AG08396 (cell line): ENCODE measurements around the gene GRB2.
A peak's percentile ranks its signal among the peaks of the same experiment; 100 is the strongest.

Source experiments
- DNase-seq: peaks from one replicate; pipeline ENCODE4 v3.0.0; 2012; ENCODE audit warnings: low spot score, mixed read lengths

Gene GRB2

GRCh38 chr17:75414488-75414887 lies 9.0 kb upstream of the GRB2 start:
- no peak for DNase-seq

GRCh38 chr17:75412455-75413317 lies 7.2 kb upstream of the GRB2 start:
- peak; percentile 55 for DNase-seq

DNA sequence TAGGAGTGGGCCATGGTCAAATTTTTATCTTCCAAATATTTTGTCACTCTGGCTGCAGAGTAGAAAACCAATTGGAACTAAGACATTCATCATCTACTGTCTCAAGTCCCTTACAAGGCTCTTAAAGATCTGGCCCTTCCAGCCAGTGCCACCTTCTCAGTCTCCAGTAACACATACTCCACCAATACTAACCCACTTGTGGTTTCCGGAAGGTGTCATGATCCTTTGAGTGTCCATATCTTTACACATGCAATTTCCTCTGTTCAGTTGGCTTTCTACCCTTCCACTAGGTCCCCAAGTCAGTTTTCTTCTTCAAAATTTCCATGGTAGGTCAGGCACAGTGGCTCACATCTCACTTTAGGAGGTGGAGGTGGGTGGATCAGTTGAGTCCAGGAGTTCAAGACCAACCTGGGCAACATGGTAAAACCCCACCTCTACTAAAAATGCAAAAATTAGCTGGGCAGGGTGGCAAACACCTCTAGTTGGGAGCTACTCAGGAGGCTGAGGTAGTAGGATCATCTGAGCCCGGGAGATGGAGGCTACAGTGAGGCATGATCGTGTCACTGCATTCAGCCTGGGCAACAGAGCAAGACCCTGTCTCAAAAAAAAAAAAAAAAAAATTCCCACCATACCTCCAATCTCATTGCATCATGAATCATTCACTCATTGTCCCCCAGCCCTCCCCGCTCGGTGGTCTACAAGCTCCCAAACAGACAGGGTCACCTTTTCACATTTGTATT lies 6.0 kb upstream of the GRB2 start:
- DNase-seq = no peak

DNA sequence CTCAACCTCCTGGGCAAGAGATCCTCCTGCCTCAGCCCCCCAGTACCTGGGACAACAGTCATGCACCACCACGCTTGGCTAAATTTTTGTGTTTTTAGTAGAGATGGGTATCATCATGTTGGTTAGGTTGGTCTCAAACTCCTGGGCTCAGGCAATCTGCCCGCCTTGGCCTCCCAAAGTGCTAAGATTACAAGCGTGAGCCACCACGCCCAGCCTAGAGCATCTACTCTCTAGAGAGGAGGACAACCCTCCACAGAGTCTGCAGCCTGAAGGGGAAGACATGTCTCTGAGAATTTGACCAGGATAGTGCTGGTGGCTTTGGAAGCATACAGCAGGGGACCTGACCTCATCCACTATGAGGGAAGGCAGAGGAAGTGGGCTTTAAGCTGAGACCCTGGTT lies 4.7 kb upstream of the GRB2 start:
- no peak for DNase-seq

DNA sequence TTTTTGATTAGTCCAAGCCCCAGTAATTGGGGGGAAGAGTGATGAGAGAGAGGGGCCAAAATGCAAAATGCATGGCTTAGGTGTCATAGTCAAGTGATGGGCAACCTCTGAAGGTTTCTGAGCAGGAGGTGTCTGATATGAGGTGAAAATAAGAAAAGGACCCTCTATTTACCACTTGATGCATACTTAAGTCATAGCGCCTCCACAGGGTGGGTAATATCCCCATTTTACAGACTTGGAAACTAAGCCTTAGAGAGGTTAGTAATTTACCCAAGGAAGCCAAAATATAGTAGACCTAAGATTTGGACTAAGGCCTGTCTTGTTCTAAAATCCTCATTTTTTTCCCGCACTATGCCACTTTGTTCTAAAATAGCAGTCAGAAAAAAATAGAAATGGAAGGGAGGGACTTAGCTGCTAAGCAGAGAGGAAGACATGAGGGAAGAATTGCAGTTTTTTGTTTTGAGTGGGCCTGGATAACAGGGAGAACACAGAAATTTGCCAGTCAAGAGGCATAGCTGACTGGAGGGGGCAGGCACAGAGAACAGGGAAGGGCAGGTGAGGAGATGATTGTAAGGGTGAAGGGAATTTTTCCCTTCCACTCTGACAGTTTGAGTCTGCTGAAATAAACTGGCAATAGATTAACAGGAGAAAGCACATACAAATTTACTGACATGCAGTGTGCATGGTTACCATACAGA lies 2.3 kb upstream of the GRB2 start:
- DNase-seq = no peak

DNA sequence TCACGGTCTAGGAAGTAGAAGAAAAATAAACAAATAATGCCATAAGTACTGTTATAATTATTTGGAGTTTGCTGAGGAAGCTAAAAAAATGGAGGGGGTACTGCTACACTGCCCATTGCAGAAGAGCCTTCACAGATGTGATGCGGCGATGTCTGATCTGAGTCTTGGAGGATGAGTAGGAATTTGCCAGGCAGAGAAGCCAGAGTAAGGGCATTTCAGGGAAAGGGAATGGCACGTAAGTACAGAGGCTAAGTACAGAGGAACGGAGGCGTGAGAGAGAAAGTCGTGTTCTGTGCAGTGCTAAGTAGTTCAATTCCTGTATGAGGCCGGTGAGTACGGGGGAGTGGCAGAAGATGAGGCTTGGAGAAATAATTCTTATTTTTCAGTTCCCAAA lies 741 bp upstream of the GRB2 start:
- DNase-seq = no peak

GRCh38 chr17:75404731-75405364 lies 630 bp downstream of the GRB2 start:
- DNase-seq = peak; percentile 45

GRCh38 chr17:75404223-75404730 lies 1.2 kb downstream of the GRB2 start:
- DNase-seq = peak; percentile 81

DNA sequence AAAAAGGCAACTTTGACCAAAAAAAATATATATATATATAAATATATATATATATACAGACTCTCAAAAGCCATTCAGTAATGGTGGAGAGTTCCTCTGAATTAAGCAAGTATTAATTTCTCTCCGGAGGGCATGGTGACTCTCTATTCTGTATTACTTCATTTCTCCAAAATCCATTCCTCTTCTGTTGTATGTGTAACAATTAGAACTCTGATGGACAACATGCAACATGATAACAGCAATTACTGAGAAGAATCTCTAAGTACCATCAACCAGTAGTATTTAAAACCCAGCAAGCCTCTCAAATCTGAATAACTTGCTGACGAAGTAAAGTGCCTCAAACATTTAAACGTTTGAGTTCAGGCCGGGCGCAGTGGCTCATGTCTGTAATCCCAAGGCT lies 2.3 kb downstream of the GRB2 start:
- no peak for DNase-seq

DNA sequence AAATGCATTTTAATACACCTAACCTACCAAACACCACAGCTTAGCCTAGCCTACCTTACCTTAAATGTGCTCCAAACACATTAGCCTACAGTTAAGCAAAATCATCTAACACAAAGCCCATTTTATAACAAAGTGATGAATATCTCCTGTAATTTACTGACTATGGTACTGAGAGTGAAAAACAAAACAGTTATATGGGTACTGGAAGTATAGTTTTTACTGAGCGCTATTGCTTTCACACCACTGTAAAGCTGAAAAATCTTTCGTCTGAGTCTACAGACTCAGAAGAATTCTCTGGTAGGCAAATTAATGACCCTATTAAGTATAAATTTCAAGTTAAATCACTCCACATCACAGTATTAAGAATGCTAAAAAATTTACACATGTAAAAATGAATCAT lies 3.5 kb downstream of the GRB2 start:
- no peak for DNase-seq

DNA sequence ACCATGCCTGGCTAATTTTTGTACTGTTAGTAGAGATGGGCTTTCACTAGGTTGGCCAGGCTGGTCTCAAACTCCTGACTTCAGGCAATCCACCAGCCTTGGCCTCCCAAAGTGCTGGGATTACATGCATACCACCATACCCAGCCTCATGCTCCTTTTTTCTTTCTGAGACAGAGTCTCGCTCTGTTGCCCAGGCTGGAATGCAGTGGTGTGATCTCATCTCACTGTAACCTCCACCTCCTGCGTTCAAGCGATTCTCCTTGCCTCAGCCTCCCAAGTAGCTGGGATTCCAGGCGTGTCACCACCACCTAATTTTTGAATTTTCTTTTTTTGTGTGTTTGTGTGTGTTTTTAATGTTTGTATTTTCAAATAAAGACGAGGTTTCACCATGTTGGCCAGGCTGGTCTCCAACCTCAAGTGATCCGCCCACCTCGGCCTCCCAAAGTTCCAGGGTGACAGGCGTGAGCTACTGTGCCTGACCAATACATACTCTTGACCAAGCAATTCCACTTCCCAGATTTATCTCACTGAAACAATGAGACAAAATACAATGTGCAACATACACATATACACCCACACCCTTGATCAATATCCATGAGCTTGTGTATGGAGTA lies 5.0 kb downstream of the GRB2 start:
- no peak for DNase-seq

GRCh38 chr17:75398279-75398678 lies 7.2 kb downstream of the GRB2 start:
- no peak for DNase-seq

GRCh38 chr17:75397217-75397616 lies 8.3 kb downstream of the GRB2 start:
- no peak for DNase-seq

DNA sequence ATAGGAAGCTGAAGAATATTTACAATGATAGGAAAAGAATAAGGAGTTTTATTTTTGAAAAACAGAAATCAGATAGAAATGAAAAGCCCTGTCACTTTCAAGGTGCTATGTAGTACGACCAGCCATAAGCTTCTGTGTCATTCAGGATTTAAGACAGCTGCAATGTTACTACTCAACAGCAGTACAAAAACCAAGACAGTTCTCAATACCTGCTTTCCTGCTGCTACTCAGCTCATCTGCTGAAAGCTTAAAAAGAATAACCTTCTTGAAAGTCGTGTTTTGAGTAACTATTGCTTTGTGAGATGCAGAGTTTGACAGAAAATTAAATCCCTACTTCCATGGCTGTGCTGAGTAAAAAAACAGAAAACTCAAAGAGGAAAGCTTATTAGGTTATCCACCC lies 8.7 kb downstream of the GRB2 start:
- no peak for DNase-seq

DNA sequence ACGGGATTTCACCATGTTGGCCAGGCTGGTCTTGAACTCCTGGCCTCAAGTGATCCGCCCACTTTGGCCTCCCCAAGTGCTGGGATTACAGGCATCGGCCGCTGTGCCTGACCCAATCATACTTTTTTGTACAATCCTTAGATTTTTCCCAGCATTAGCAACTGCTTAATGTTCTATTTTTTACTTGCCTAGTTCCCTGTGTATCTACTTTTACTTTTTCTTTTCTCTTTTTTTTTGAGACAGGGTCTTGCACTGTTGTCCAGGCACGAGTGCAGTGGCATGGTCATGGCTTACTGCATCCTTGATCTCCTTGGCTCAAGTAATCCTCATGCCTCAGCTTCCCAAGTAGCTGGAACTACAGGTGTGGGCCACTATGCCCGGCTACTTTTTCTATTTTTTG lies 9.5 kb downstream of the GRB2 start:
- DNase-seq = no peak

GRCh38 chr17:75394332-75394918 lies 11.1 kb downstream of the GRB2 start:
- no peak for DNase-seq

GRCh38 chr17:75393523-75394331 lies 11.8 kb downstream of the GRB2 start:
- DNase-seq = peak; percentile 95

GRCh38 chr17:75392559-75392958 lies 12.9 kb downstream of the GRB2 start:
- no peak for DNase-seq

GRCh38 chr17:75390982-75391381 lies 14.5 kb downstream of the GRB2 start:
- peak; percentile 7 for DNase-seq

- DNase-seq = no peak
Observed at GRCh38 chr17:75388476-75389030, 16.9 kb downstream of the GRB2 start.
